Liver (tissue), 9 donors: ENCODE data around the gene KCTD5. TPM values are rescaled to one million over a fixed set of nuclear protein-coding genes. Genes with fewer than 3 reads are reported as not detected.

ENCODE experiments used
- DNase-seq: peaks from one replicate; pipeline ENCODE4 v3.0.0-alpha.2; 2017; ENCODE audit warnings: low spot score
- H3K27ac ChIP-seq, 2 donors: one replicate each; pipeline ENCODE4 v1.7.0; 2013; ENCODE audit warnings: inconsistent platforms in 2 of 2, low read length in 2 of 2, control low read depth in 1 of 2, low read depth in 1 of 2, mild to moderate bottlenecking in 1 of 2
- H3K27me3 ChIP-seq, 4 donors: one replicate each; pipeline versions ENCODE4 v1.6.1 to v1.7.0; 2013; ENCODE audit warnings: low read length in 3 of 4, inconsistent platforms in 1 of 4, mild to moderate bottlenecking in 1 of 4, moderate library complexity in 1 of 4; ENCODE audit not compliant: control insufficient read depth in 4 of 4, insufficient read depth in 4 of 4
- H3K36me3 ChIP-seq, 4 donors: one replicate each; pipeline versions ENCODE4 v1.6.1 to v1.7.0; 2013; ENCODE audit warnings: low read length in 3 of 4, mild to moderate bottlenecking in 3 of 4, low read depth in 1 of 4, moderate library complexity in 1 of 4; ENCODE audit not compliant: control insufficient read depth in 4 of 4, insufficient read depth in 3 of 4
- H3K4me1 ChIP-seq, 4 donors: one replicate each; pipeline versions ENCODE4 v1.6.1 to v1.7.0; 2013; ENCODE audit warnings: low read length in 3 of 4, mild to moderate bottlenecking in 3 of 4, moderate library complexity in 1 of 4; ENCODE audit not compliant: control insufficient read depth in 4 of 4, insufficient read depth in 4 of 4
- H3K4me3 ChIP-seq, 3 donors: one replicate each; pipeline versions ENCODE4 v1.6.1 to v1.7.0; 2013; ENCODE audit warnings: low read length in 3 of 3, control low read depth in 1 of 3, low read depth in 1 of 3, mild to moderate bottlenecking in 1 of 3
- H3K9ac ChIP-seq, 2 donors: one replicate each; pipeline ENCODE4 v1.7.0; 2013; ENCODE audit warnings: low read length in 2 of 2, mild to moderate bottlenecking in 2 of 2, moderate library complexity in 2 of 2, control low read depth in 1 of 2, low read depth in 1 of 2
- H3K9me3 ChIP-seq, 4 donors: one replicate each; pipeline versions ENCODE4 v1.6.1 to v1.7.0; 2013; ENCODE audit warnings: low read length in 3 of 4; ENCODE audit not compliant: control insufficient read depth in 4 of 4
- EGR1 ChIP-seq, 2 donors: IDR thresholded peaks; 2 replicates each; pipeline ENCODE4 v1.6.1; 2016 to 2018; ENCODE audit warnings: antibody characterized with exemption in 2 of 2, low read depth in 2 of 2
- FOXA1 ChIP-seq: IDR thresholded peaks from 2 replicates; pipeline ENCODE4 v1.6.1; 2016; ENCODE audit warnings: antibody characterized with exemption
- GABPA ChIP-seq, 2 donors: IDR thresholded peaks in 1 of 2; conservative IDR thresholded peaks in 1 of 2; 2 replicates each; pipeline ENCODE4 v1.6.1; 2016; ENCODE audit warnings: antibody characterized with exemption in 2 of 2, mild to moderate bottlenecking in 1 of 2, moderate library complexity in 1 of 2
- HNF4A ChIP-seq, 2 donors: conservative IDR thresholded peaks; 2 replicates each; pipeline ENCODE4 v1.6.1; 2016; ENCODE audit warnings: antibody characterized with exemption in 2 of 2, mild to moderate bottlenecking in 2 of 2
- HNF4G ChIP-seq: IDR thresholded peaks from 2 replicates; pipeline ENCODE4 v1.6.1; 2016; ENCODE audit warnings: antibody characterized with exemption
- JUND ChIP-seq, 2 donors: IDR thresholded peaks; 2 replicates each; pipeline ENCODE4 v1.6.1; 2016; ENCODE audit warnings: antibody characterized with exemption in 2 of 2
- MAX ChIP-seq: IDR thresholded peaks from 2 replicates; pipeline ENCODE4 v1.6.1; 2016; ENCODE audit warnings: antibody characterized with exemption
- NR2F2 ChIP-seq: IDR thresholded peaks from 2 replicates; pipeline ENCODE4 v1.6.1; 2016; ENCODE audit warnings: antibody characterized with exemption
- REST ChIP-seq: IDR thresholded peaks from 2 replicates; pipeline ENCODE4 v1.6.1; 2016; ENCODE audit warnings: antibody characterized with exemption, mild to moderate bottlenecking
- RXRA ChIP-seq, 2 donors: IDR thresholded peaks; 2 replicates each; pipeline ENCODE4 v1.6.1; 2017 to 2018; ENCODE audit warnings: antibody characterized with exemption in 2 of 2, mild to moderate bottlenecking in 1 of 2
- SP1 ChIP-seq: IDR thresholded peaks from 2 replicates; pipeline ENCODE4 v1.6.1; 2018; ENCODE audit warnings: antibody characterized with exemption, mild to moderate bottlenecking
- TAF1 ChIP-seq: conservative IDR thresholded peaks from 2 replicates; pipeline ENCODE4 v1.6.1; 2016; ENCODE audit warnings: antibody characterized with exemption, mild to moderate bottlenecking
- YY1 ChIP-seq: IDR thresholded peaks from 2 replicates; pipeline ENCODE4 v1.6.1; 2016; ENCODE audit warnings: antibody characterized with exemption, mild to moderate bottlenecking
- ZBTB33 ChIP-seq: IDR thresholded peaks from 2 replicates; pipeline ENCODE4 v1.6.1; 2016; ENCODE audit warnings: antibody characterized with exemption
- WGBS: extraction: QIAGEN DNeasy Blood & Tissue Kit; methylation state at CpG from one replicate; pipeline ENCODE4 v1.1.7; 2013; 5-methylcytosine and 5-hydroxymethylcytosine counted together
- polyA plus RNA-seq, 2 donors: library from polyadenylated mRNA; stranded (reverse) in 1 of 2; unstranded in 1 of 2; fragments of 200-250 nt in 1 of 2; fragments of >200 nt in 1 of 2; fragmentation: Nextera tagmentation in 1 of 2; extraction: Ambion mirVana in 1 of 2; gene quantifications; one replicate each; pipeline versions ENCODE4 v1.2.1 to v1.2.3, GENCODE V29; 2013 to 2015
- total RNA-seq, 2 donors: library from RNA; depleted of rRNA; stranded (reverse); fragments of >200 nt; gene quantifications; one replicate each; pipeline ENCODE4 v1.2.3, GENCODE V29; 2014
- donor health status: healthy.
- donor health status: healthy.
- donor health status: healthy.
- donor health status: healthy.
- donor health status: healthy.

Gene KCTD5
- total and polyA plus RNA-seq, 4 donors: 8.3 to 14.2 (median 11.5) TPM

- H3K4me3 ChIP-seq: no peak overlapping the region
- peaks cover 3 to 6% (median 5%) of the 10 kb centered on the region in 4 donors for H3K4me1 ChIP-seq
- no peak overlapping the region for H3K9ac ChIP-seq
- H3K27me3 ChIP-seq: no peaks in the 10 kb centered on the region
- DNase-seq: no peak
- no peak overlapping the region for H3K27ac ChIP-seq
- TF ChIP-seq ZBTB33 (no peak), TAF1 (no peak), FOXA1 (no peak), HNF4A (conservative IDR thresholded peaks at IDR 0.05) (no peak), REST (no peak)
- no peaks in the 10 kb centered on the region for H3K36me3 ChIP-seq
- 74% methylated on average over 16 of the region's 16 CpGs for WGBS
- H3K9me3 ChIP-seq: no peaks in the 10 kb centered on the region
Observed at GRCh38 chr16:2724816-2725348, 42.6 kb downstream of the KCTD5 start.

DNA sequence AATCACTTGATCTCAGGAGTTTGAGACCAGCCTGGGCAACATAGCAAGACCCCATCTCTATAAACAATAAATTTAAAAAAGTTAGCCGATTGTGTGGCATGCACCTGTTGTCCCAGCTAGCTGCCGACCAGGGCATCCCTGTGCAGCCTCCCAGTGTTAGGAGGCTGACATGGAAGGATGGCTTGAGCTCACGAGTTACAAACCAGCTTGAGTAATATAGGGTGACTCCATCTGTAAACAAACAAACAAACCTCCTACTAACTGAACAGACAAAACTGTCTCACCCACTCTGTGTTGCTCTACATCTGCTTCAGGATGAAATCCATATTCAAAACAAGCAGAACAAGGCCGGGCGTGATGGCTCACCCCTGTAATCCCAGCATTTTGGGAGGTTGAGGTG lies 44.6 kb downstream of the KCTD5 start:
- WGBS: 92% methylated on average over 5 of the region's 5 CpGs
- DNase-seq: no peak

More for the DNA sequence above, 44.6 kb downstream of the KCTD5 start:
- no peak overlapping the region for H3K27ac ChIP-seq
- H3K9me3 ChIP-seq: no peaks in the 10 kb centered on the region
- no peak overlapping the region for H3K4me3 ChIP-seq
- no peak for TF ChIP-seq HNF4A (conservative IDR thresholded peaks at IDR 0.05)
- TF ChIP-seq GABPA (IDR thresholded peaks at IDR 0.05 in 1 of 2, conservative IDR thresholded peaks at IDR 0.05 in 1 of 2): no peak
- TF ChIP-seq REST: no peak
- no peak for TF ChIP-seq HNF4G
- no peak for TF ChIP-seq EGR1 (IDR thresholded peaks at IDR 0.05; ENCODE audit: low read depth in 2 of 2)
- TF ChIP-seq ZBTB33: no peak
- no peak for TF ChIP-seq YY1
- TF ChIP-seq RXRA (IDR thresholded peaks at IDR 0.05): no peak
- TF ChIP-seq TAF1: no peak
- TF ChIP-seq FOXA1: no peak
- no peak for TF ChIP-seq SP1
- no peak for TF ChIP-seq MAX
- TF ChIP-seq NR2F2: no peak
- no peak for TF ChIP-seq JUND (IDR thresholded peaks at IDR 0.05)
- no peaks in the 10 kb centered on the region for H3K4me1 ChIP-seq
- H3K9ac ChIP-seq: no peak overlapping the region
- no peaks in the 10 kb centered on the region for H3K27me3 ChIP-seq
- H3K36me3 ChIP-seq: no peaks in the 10 kb centered on the region
